ENCODE data around the gene CDK5. TPM values are rescaled to one million over a fixed set of nuclear protein-coding genes. Genes with fewer than 3 reads are reported as not detected.
A peak's percentile ranks its signal among the peaks of the same experiment; 100 is the strongest.
"Not testable (repeated sequence)": the region's sequence is repeated elsewhere in the genome, so short reads cannot be mapped to it uniquely, and the experiment has no call there.

Gene CDK5
- polyA plus RNA-seq, 1 donor, result 12.8 TPM

DNA sequence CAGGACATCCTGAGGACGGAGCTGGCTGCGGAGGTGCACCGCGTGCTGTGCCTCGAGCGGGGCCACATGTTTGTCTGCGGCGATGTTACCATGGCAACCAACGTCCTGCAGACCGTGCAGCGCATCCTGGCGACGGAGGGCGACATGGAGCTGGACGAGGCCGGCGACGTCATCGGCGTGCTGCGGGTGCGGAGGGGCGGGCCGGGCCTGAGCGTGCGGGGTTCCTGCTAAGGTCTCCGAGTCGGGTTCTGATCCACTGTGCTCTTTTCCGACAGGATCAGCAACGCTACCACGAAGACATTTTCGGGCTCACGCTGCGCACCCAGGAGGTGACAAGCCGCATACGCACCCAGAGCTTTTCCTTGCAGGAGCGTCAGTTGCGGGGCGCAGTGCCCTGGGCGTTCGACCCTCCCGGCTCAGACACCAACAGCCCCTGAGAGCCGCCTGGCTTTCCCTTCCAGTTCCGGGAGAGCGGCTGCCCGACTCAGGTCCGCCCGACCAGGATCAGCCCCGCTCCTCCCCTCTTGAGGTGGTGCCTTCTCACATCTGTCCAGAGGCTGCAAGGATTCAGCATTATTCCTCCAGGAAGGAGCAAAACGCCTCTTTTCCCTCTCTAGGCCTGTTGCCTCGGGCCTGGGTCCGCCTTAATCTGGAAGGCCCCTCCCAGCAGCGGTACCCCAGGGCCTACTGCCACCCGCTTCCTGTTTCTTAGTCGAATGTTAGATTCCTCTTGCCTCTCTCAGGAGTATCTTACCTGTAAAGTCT, 43.8 kb downstream of the CDK5 start:
- Histone ChIP-seq H3K9me3 (ENCODE audit: control insufficient read depth, low read depth, low read length) (peaks cover 6% of the 10 kb centered on the region), H3K36me3 (ENCODE audit: control insufficient read depth, insufficient read depth, low read length) (no peaks in the 10 kb centered on the region), H3K4me1 (ENCODE audit: control insufficient read depth, insufficient read depth, low read length) (peaks cover 50% of the 10 kb centered on the region), H3K4me3 (ENCODE audit: low read length) (peak overlapping the region; percentile 41), H3K27me3 (ENCODE audit: control insufficient read depth, insufficient read depth, low read length) (peaks cover 21% of the 10 kb centered on the region), H3K27ac (ENCODE audit: low read length) (no peak overlapping the region)
- WGBS (ENCODE audit: insufficient coverage, low lambda C conversion rate), result no CpG with 5 or more reads among the region's 55 CpGs
- peak; percentile 84 to 87 for DNase-seq

DNA sequence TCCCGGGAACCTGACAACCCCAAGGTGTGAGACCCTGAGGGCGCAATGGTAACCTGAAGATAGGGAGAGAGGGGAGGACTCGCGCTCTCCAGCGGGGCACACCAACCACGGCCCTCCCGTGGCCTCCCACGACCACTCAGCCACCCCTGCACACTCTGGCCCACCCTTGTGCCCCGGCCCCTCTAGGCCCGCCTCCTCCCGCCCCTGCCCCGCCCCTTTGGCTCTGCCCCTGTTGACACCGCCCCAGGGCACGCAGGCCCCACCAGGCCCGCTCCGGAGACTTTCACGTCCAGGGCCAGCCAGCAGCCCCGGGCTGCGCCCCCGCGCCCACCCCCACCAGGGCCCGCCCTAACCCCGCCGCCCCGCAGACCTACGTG, 44.4 kb downstream of the CDK5 start:
- Histone ChIP-seq H3K27ac (ENCODE audit: low read length) (peak overlapping the region; percentile 70), H3K36me3 (ENCODE audit: control insufficient read depth, insufficient read depth, low read length) (no peaks in the 10 kb centered on the region), H3K4me3 (ENCODE audit: low read length) (peak overlapping the region; percentile 15), H3K27me3 (ENCODE audit: control insufficient read depth, insufficient read depth, low read length) (peaks cover 16% of the 10 kb centered on the region), H3K4me1 (ENCODE audit: control insufficient read depth, insufficient read depth, low read length) (peaks cover 51% of the 10 kb centered on the region), H3K9me3 (ENCODE audit: control insufficient read depth, low read depth, low read length) (peaks cover 7% of the 10 kb centered on the region)
- DNase-seq, result no peak
- WGBS (ENCODE audit: insufficient coverage, low lambda C conversion rate), result no CpG with 5 or more reads among the region's 26 CpGs

GRCh38 chr7:151012911-151013347, 44.8 kb downstream of the CDK5 start:
- Histone ChIP-seq H3K27me3 (ENCODE audit: control insufficient read depth, insufficient read depth, low read length) (peaks cover 12% of the 10 kb centered on the region), H3K4me1 (ENCODE audit: control insufficient read depth, insufficient read depth, low read length) (peaks cover 51% of the 10 kb centered on the region), H3K36me3 (ENCODE audit: control insufficient read depth, insufficient read depth, low read length) (no peaks in the 10 kb centered on the region), H3K27ac (ENCODE audit: low read length) (peak overlapping the region; percentile 70), H3K4me3 (ENCODE audit: low read length) (peak overlapping the region; percentile 15), H3K9me3 (ENCODE audit: control insufficient read depth, low read depth, low read length) (peaks cover 4% of the 10 kb centered on the region)
- WGBS (ENCODE audit: insufficient coverage, low lambda C conversion rate), result no CpG with 5 or more reads among the region's 23 CpGs
- peak; percentile 44 to 67 for DNase-seq

- WGBS (ENCODE audit: insufficient coverage, low lambda C conversion rate), result no CpG with 5 or more reads among the region's 6 CpGs
- Histone ChIP-seq H3K27me3 (ENCODE audit: control insufficient read depth, insufficient read depth, low read length) (peaks cover 5% of the 10 kb centered on the region), H3K9me3 (ENCODE audit: control insufficient read depth, low read depth, low read length) (peaks cover 4% of the 10 kb centered on the region), H3K27ac (ENCODE audit: low read length) (peak overlapping the region; percentile 70), H3K4me3 (ENCODE audit: low read length) (no peak overlapping the region), H3K36me3 (ENCODE audit: control insufficient read depth, insufficient read depth, low read length) (no peaks in the 10 kb centered on the region), H3K4me1 (ENCODE audit: control insufficient read depth, insufficient read depth, low read length) (peaks cover 49% of the 10 kb centered on the region)
- DNase-seq, result peak; percentile 90 to 96
Observed at GRCh38 chr7:151012031-151012692, 45.5 kb downstream of the CDK5 start.

DNA sequence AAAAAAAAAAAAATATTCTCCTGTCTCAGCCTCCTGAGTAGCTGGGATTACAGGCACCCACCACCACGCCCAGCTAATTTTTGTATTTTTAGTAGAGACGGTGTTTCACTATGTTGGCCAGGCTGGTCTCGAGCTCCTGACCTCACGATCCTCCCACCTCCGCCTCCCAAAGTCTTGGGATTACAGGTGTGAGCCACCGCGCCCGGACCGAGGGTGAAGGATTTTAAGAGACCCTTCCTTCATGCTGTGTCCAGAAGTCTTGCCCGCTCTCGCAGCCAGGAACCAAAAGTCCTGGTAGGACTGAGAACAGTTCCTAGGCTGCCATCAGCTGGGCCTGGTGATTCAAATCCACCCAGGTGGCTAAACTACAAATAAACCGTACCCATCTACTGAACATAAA, 46.1 kb downstream of the CDK5 start:
- H3K36me3 ChIP-seq (ENCODE audit: control insufficient read depth, insufficient read depth, low read length); DNase-seq; H3K27me3 ChIP-seq (ENCODE audit: control insufficient read depth, insufficient read depth, low read length); H3K9me3 ChIP-seq (ENCODE audit: control insufficient read depth, low read depth, low read length); H3K4me3 ChIP-seq (ENCODE audit: low read length): not testable (repeated sequence)
- peak overlapping the region; percentile 70 for H3K27ac ChIP-seq (ENCODE audit: low read length)
- no CpG with 5 or more reads among the region's 12 CpGs for WGBS (ENCODE audit: insufficient coverage, low lambda C conversion rate)
- peaks cover 49% of the 10 kb centered on the region for H3K4me1 ChIP-seq (ENCODE audit: control insufficient read depth, insufficient read depth, low read length)

DNA sequence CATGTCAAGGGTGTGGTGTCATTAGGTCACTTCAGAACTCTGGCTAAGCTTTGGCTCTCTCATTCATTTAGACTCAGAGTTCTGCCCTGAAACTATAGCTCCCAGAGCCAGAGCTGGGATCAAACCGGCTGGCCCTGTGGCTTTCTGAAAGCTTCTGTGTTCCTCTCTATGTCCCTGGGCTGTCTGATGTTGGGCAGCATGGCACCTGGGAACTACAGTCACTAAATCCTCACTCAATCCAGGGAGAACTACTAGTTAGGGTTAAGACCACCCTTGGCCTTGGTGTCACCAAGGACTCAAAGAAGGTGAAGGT, 46.6 kb downstream of the CDK5 start:
- no peak for DNase-seq
- Histone ChIP-seq H3K27ac (ENCODE audit: low read length) (peak overlapping the region; percentile 43), H3K4me3 (ENCODE audit: low read length) (peak overlapping the region; percentile 28), H3K9me3 (ENCODE audit: control insufficient read depth, low read depth, low read length) (peaks cover 6% of the 10 kb centered on the region), H3K36me3 (ENCODE audit: control insufficient read depth, insufficient read depth, low read length) (no peaks in the 10 kb centered on the region), H3K4me1 (ENCODE audit: control insufficient read depth, insufficient read depth, low read length) (peaks cover 49% of the 10 kb centered on the region), H3K27me3 (ENCODE audit: control insufficient read depth, insufficient read depth, low read length) (no peaks in the 10 kb centered on the region)
- WGBS (ENCODE audit: insufficient coverage, low lambda C conversion rate), result no CpG with 5 or more reads among the region's 1 CpG

- peaks cover 6% of the 10 kb centered on the region for H3K9me3 ChIP-seq (ENCODE audit: control insufficient read depth, low read depth, low read length)
- peak overlapping the region; percentile 28 for H3K4me3 ChIP-seq (ENCODE audit: low read length)
- no CpG with 5 or more reads among the region's 18 CpGs for WGBS (ENCODE audit: insufficient coverage, low lambda C conversion rate)
- H3K36me3 ChIP-seq (ENCODE audit: control insufficient read depth, insufficient read depth, low read length), result no peaks in the 10 kb centered on the region
- peak overlapping the region; percentile 43 for H3K27ac ChIP-seq (ENCODE audit: low read length)
- H3K27me3 ChIP-seq (ENCODE audit: control insufficient read depth, insufficient read depth, low read length), result no peaks in the 10 kb centered on the region
- peaks cover 49% of the 10 kb centered on the region for H3K4me1 ChIP-seq (ENCODE audit: control insufficient read depth, insufficient read depth, low read length)
- DNase-seq, result peak; percentile 57 to 79
Observed at GRCh38 chr7:151010307-151011096, 47.2 kb downstream of the CDK5 start.

DNA sequence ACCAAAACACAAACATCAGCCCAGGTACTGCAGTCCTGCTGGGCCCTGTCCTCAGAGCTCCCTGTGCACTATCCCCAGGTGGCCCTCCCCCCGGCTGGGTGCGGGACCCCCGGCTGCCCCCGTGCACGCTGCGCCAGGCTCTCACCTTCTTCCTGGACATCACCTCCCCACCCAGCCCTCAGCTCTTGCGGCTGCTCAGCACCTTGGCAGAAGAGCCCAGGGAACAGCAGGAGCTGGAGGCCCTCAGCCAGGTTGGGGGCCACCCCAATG, 47.7 kb downstream of the CDK5 start:
- DNase-seq, result peak in 1 of 2 donors; percentile 33
- Histone ChIP-seq H3K36me3 (ENCODE audit: control insufficient read depth, insufficient read depth, low read length) (no peaks in the 10 kb centered on the region), H3K4me1 (ENCODE audit: control insufficient read depth, insufficient read depth, low read length) (peaks cover 49% of the 10 kb centered on the region), H3K9me3 (ENCODE audit: control insufficient read depth, low read depth, low read length) (peaks cover 6% of the 10 kb centered on the region), H3K27ac (ENCODE audit: low read length) (peak overlapping the region; percentile 43), H3K4me3 (ENCODE audit: low read length) (peak overlapping the region; percentile 28), H3K27me3 (ENCODE audit: control insufficient read depth, insufficient read depth, low read length) (no peaks in the 10 kb centered on the region)
- no CpG with 5 or more reads among the region's 7 CpGs for WGBS (ENCODE audit: insufficient coverage, low lambda C conversion rate)

DNA sequence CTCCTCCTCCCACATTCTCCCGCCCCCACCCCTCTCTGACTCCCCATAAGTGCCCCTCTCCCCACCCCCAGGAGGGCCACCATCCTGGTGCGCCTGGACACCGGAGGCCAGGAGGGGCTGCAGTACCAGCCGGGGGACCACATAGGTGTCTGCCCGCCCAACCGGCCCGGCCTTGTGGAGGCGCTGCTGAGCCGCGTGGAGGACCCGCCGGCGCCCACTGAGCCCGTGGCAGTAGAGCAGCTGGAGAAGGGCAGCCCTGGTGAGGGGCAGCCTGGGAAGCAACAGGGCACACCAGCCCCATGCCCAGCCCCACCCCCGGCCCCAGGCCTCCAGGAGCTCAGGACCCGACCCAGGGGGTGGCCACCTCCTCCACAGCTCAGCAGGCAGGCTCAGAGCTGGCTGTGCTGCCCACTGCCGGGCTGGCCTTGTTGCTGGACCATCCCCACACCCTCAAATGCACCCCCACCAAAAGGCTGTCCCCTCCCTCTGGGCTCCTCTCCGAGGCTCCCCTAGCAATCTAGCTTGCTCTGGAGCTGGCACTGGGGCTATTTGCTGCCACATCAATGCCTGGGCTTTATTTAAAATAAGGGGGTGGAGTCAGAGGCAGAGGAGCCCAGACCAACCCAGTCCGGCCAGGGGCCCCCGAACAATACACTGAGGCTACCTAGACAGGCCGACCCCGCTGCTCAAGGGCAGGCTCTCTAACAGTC, 48.2 kb downstream of the CDK5 start:
- no CpG with 5 or more reads among the region's 22 CpGs for WGBS (ENCODE audit: insufficient coverage, low lambda C conversion rate)
- DNase-seq, result no peak
- Histone ChIP-seq H3K9me3 (ENCODE audit: control insufficient read depth, low read depth, low read length) (peaks cover 6% of the 10 kb centered on the region), H3K4me3 (ENCODE audit: low read length) (no peak overlapping the region), H3K27me3 (ENCODE audit: control insufficient read depth, insufficient read depth, low read length) (no peaks in the 10 kb centered on the region), H3K27ac (ENCODE audit: low read length) (no peak overlapping the region), H3K4me1 (ENCODE audit: control insufficient read depth, insufficient read depth, low read length) (peaks cover 49% of the 10 kb centered on the region), H3K36me3 (ENCODE audit: control insufficient read depth, insufficient read depth, low read length) (no peaks in the 10 kb centered on the region)

Measured in large intestine (tissue), 3 donors.